ENCODE results near the gene RGS2. TPM values are rescaled to one million over a fixed set of nuclear protein-coding genes. Genes with fewer than 3 reads are reported as not detected.

RGS2 gene
- polyA plus RNA-seq, 1 donor from 2014 or later: 189 TPM

DNA sequence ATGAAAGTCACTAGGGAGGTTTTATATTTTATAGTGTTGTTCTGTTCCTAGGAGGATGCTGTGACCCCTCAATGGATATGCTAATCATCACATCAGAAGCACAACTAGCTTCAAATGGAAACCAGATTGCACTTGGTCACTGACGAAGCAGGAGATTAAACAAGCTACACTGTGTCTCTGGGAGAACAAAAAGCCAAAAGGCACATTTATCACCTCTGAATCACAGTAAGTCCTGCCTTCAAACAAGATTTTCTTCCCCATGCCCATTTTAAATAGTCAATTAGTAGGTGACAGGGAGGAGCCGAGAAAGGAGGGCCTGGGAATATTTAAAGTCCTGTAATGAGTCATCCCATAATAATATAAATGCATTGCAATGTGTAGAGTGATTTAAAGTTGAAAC lies 38.1 kb downstream of the RGS2 start:
- no peaks in the 10 kb centered on the region for H3K9me3 ChIP-seq (ENCODE audit: low read length)
- H3F3A ChIP-seq (ENCODE audit: insufficient read depth, low read length, poor library complexity, severe bottlenecking): no peaks in the 10 kb centered on the region
- H2AFZ ChIP-seq (ENCODE audit: low read depth, low read length): no peak overlapping the region
- no peaks in the 10 kb centered on the region for H3K27me3 ChIP-seq (ENCODE audit: insufficient read depth, low read depth, low read length)
- no peaks in the 10 kb centered on the region for H3K36me3 ChIP-seq (ENCODE audit: insufficient read depth, low read length)
- H4K20me1 ChIP-seq (ENCODE audit: insufficient read depth): no peaks in the 10 kb centered on the region
- H3K27ac ChIP-seq (ENCODE audit: low read length): no peak overlapping the region
- H3K79me2 ChIP-seq (replicated peaks; ENCODE audit: insufficient read depth, low read length): no peaks in the 10 kb centered on the region
- H3K9ac ChIP-seq (ENCODE audit: low read length): no peak overlapping the region
- no peak overlapping the region for H3K4me3 ChIP-seq (ENCODE audit: low read length)
- H3K4me2 ChIP-seq (ENCODE audit: low read length): no peak overlapping the region
- TF ChIP-seq EP300 (conservative IDR thresholded peaks at IDR 0.05; ENCODE audit: poor library complexity, severe bottlenecking): no peak
- TF ChIP-seq, protein P1, sequence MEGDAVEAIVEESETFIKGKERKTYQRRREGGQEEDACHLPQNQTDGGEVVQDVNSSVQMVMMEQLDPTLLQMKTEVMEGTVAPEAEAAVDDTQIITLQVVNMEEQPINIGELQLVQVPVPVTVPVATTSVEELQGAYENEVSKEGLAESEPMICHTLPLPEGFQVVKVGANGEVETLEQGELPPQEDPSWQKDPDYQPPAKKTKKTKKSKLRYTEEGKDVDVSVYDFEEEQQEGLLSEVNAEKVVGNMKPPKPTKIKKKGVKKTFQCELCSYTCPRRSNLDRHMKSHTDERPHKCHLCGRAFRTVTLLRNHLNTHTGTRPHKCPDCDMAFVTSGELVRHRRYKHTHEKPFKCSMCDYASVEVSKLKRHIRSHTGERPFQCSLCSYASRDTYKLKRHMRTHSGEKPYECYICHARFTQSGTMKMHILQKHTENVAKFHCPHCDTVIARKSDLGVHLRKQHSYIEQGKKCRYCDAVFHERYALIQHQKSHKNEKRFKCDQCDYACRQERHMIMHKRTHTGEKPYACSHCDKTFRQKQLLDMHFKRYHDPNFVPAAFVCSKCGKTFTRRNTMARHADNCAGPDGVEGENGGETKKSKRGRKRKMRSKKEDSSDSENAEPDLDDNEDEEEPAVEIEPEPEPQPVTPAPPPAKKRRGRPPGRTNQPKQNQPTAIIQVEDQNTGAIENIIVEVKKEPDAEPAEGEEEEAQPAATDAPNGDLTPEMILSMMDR (IDR thresholded peaks at IDR 0.05; ENCODE audit: poor library complexity, severe bottlenecking): no peak
- no peak for TF ChIP-seq TAF1 (IDR thresholded peaks at IDR 0.05; ENCODE audit: low read depth)
- no peak for TF ChIP-seq POLR2AphosphoS5 (IDR thresholded peaks at IDR 0.05)
- TF ChIP-seq, protein P2, sequence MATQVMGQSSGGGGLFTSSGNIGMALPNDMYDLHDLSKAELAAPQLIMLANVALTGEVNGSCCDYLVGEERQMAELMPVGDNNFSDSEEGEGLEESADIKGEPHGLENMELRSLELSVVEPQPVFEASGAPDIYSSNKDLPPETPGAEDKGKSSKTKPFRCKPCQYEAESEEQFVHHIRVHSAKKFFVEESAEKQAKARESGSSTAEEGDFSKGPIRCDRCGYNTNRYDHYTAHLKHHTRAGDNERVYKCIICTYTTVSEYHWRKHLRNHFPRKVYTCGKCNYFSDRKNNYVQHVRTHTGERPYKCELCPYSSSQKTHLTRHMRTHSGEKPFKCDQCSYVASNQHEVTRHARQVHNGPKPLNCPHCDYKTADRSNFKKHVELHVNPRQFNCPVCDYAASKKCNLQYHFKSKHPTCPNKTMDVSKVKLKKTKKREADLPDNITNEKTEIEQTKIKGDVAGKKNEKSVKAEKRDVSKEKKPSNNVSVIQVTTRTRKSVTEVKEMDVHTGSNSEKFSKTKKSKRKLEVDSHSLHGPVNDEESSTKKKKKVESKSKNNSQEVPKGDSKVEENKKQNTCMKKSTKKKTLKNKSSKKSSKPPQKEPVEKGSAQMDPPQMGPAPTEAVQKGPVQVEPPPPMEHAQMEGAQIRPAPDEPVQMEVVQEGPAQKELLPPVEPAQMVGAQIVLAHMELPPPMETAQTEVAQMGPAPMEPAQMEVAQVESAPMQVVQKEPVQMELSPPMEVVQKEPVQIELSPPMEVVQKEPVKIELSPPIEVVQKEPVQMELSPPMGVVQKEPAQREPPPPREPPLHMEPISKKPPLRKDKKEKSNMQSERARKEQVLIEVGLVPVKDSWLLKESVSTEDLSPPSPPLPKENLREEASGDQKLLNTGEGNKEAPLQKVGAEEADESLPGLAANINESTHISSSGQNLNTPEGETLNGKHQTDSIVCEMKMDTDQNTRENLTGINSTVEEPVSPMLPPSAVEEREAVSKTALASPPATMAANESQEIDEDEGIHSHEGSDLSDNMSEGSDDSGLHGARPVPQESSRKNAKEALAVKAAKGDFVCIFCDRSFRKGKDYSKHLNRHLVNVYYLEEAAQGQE (IDR thresholded peaks at IDR 0.05; ENCODE audit: borderline replicate concordance): no peak
- TF ChIP-seq MXI1 (conservative IDR thresholded peaks at IDR 0.05; ENCODE audit: poor library complexity, severe bottlenecking): no peak
- no peak for TF ChIP-seq SMC3 (conservative IDR thresholded peaks at IDR 0.05; ENCODE audit: poor library complexity)
- TF ChIP-seq RAD21 (conservative IDR thresholded peaks at IDR 0.05): no peak
- TF ChIP-seq EZH2 (IDR thresholded peaks at IDR 0.05; ENCODE audit: borderline replicate concordance, insufficient read depth, low read length, poor library complexity, severe bottlenecking): no peak
- no peaks in the 10 kb centered on the region for H3K9me2 ChIP-seq (ENCODE audit: insufficient read depth, low read length)

DNA sequence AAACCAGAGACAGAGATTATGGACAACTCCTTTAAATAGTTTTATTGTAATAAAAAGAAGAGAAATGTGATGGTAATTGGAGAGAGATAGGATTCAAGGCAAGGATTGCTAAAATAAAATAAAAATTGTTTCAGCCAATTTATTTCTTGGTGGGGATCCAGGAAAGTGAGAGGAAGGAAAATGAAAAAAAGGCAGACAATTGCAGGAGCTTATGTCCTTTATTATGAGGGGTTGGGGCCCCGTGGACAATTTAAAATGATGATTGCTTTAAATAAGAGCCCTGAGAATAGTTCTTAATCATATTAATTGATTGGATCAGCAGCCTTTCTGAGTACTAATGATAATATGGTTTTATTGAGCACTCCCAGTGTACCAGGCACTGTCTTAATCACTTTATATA lies 40.2 kb downstream of the RGS2 start:
- Histone ChIP-seq H3K27me3 (ENCODE audit: insufficient read depth, low read depth, low read length) (no peaks in the 10 kb centered on the region), H3K4me3 (ENCODE audit: low read length) (no peak overlapping the region), H3K9ac (ENCODE audit: low read length) (no peak overlapping the region), H3F3A (ENCODE audit: insufficient read depth, low read length, poor library complexity, severe bottlenecking) (peaks cover 9% of the 10 kb centered on the region), H3K4me2 (ENCODE audit: low read length) (no peak overlapping the region), H3K27ac (ENCODE audit: low read length) (peak overlapping the region; percentile 22), H4K20me1 (ENCODE audit: insufficient read depth) (no peaks in the 10 kb centered on the region), H3K79me2 (replicated peaks; ENCODE audit: insufficient read depth, low read length) (no peaks in the 10 kb centered on the region), H3K36me3 (ENCODE audit: insufficient read depth, low read length) (no peaks in the 10 kb centered on the region), H2AFZ (ENCODE audit: low read depth, low read length) (no peak overlapping the region), H3K9me2 (ENCODE audit: insufficient read depth, low read length) (no peaks in the 10 kb centered on the region), H3K9me3 (ENCODE audit: low read length) (no peaks in the 10 kb centered on the region)
- no peak for TF ChIP-seq EP300 (conservative IDR thresholded peaks at IDR 0.05; ENCODE audit: poor library complexity, severe bottlenecking)
- TF ChIP-seq TAF1 (IDR thresholded peaks at IDR 0.05; ENCODE audit: low read depth): no peak
- TF ChIP-seq, protein P1 (IDR thresholded peaks at IDR 0.05; ENCODE audit: poor library complexity, severe bottlenecking): no peak
- TF ChIP-seq MXI1 (conservative IDR thresholded peaks at IDR 0.05; ENCODE audit: poor library complexity, severe bottlenecking): no peak
- TF ChIP-seq SMC3 (conservative IDR thresholded peaks at IDR 0.05; ENCODE audit: poor library complexity): no peak
- TF ChIP-seq, protein P2 (IDR thresholded peaks at IDR 0.05; ENCODE audit: borderline replicate concordance): no peak
- TF ChIP-seq RAD21 (conservative IDR thresholded peaks at IDR 0.05): no peak
- no peak for TF ChIP-seq EZH2 (IDR thresholded peaks at IDR 0.05; ENCODE audit: borderline replicate concordance, insufficient read depth, low read length, poor library complexity, severe bottlenecking)
- no peak for TF ChIP-seq POLR2AphosphoS5 (IDR thresholded peaks at IDR 0.05)

Measured in neural cell (in vitro differentiated cells).